Activated naive CD4-positive, alpha-beta T cell treated with anti-CD3 and anti-CD28 coated beads, Interleukin-2, amount 50 U/mL, for 72 hours (primary cell): ENCODE measurements around the gene MARVELD2. TPM values are rescaled to one million over a fixed set of nuclear protein-coding genes. Genes with fewer than 3 reads are reported as not detected.
"Not testable (repeated sequence)": the region's sequence is repeated elsewhere in the genome, so short reads cannot be mapped to it uniquely, and the experiment has no call there.

Experiments used
- ATAC-seq, 2 donors: fragments of 150-1000 bp; cut with Tn5 transposase; 2 replicates each; pipeline ENCODE4 v1.10.0; 2021; ENCODE audit warnings: mild to moderate bottlenecking in 2 of 2, moderate library complexity in 2 of 2
- DNase-seq, 2 donors: peaks; one replicate each; pipeline ENCODE4 v3.0.0; 2021 to 2022; ENCODE audit warnings: low spot score in 2 of 2
- H3K27ac Mint-ChIP-seq, 2 donors: one replicate each; pipeline ENCODE4 v1.8.0; 2022; ENCODE audit warnings: mild to moderate bottlenecking in 2 of 2, mixed read lengths in 2 of 2
- H3K36me3 Mint-ChIP-seq, 2 donors: one replicate each; pipeline ENCODE4 v1.8.0; 2022; ENCODE audit warnings: mixed read lengths in 2 of 2
- H3K9me3 Mint-ChIP-seq, 2 donors: one replicate each; pipeline ENCODE4 v1.8.0; 2022; ENCODE audit warnings: mixed read lengths in 2 of 2
- total RNA-seq, 2 donors: library from RNA; stranded (reverse); gene quantifications; one replicate each; pipeline ENCODE4 v1.2.3, GENCODE V29; 2022

Gene MARVELD2
- total RNA-seq, 2 donors from 2014 or later, result 0.23 to 0.39 TPM

DNA sequence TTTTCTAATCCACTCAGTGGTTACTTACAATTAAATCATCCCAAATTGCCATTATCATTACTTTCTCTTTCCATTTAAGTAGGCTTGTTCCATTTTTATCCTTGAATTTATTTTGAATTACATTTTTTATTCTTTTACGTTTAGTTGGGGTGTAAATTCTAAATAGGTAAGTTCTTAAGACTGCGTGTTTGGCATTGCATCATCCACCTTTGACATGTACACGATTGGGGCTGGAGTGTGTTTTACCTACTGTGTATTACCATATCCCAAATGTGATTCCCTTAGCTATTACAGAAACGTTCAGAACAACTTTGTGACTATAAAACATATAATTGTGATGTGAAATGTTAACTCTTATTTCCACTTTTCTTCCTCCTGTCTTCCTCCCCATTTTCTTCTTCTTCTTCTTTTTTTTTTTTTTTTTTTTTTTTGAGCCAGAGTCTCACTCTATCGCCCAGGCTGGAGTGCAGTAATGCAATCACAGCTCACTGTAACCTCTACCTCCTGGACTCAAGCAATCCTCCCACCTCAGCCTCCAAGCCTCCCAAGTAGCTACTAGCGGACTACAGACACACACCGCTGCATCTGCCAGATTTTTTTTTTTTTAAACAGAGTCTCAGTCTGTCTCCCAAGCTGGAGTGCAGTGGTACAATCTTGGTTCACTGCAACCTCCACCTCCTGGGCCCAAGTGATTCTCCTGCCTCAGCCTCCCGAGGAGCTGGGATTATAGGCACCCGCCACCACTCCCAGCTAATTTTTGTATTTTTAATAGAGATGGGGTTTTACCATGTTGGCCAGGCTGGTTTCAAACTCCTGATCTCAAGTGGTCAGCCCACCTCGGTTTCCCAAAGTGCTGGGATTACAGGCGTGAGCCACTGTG lies 16.7 kb downstream of the MARVELD2 start:
- Mint-ChIP-seq H3K27ac (peak overlapping the region in 1 of 2 donors; percentile 87), H3K36me3 (no peaks in the 10 kb centered on the region), H3K9me3 (no peaks in the 10 kb centered on the region)
- ATAC-seq (no peak), DNase-seq (no peak)

DNA sequence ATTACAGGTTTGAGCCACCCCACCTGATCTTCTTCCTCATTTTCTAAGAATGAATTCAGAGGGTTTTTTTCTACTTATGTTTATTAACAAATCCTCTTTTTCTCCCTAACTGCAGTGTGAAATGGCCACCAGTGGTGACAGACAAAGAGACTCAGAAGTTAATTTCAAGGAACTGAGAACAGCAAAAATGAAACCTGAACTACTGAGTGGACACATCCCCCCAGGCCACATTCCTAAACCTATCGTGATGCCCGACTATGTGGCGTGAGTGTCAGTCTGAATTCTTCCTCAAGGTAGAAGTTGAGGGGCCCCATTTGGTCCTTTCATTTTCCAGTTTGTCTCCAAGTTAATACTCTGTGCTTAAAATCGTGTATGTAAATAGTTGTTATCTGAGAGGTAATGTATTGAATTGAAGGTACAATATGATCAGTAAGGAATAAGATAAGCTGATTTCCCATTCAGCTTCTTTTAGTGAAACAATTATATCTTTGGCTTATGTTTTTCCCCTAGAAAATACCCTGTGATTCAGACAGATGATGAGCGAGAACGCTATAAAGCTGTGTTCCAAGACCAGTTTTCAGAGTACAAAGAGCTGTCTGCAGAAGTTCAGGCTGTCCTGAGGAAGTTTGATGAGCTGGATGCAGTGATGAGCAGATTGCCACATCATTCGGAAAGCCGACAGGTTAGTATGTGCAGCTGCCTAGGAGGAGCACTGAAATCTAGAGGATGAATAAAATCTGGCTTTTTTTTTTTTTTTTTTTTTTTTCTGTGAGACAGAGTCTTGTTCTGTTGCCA lies 17.7 kb downstream of the MARVELD2 start:
- no peaks in the 10 kb centered on the region for H3K9me3 Mint-ChIP-seq
- DNase-seq (no peak), ATAC-seq (no peak)
- no peak overlapping the region for H3K27ac Mint-ChIP-seq
- no peaks in the 10 kb centered on the region for H3K36me3 Mint-ChIP-seq

DNA sequence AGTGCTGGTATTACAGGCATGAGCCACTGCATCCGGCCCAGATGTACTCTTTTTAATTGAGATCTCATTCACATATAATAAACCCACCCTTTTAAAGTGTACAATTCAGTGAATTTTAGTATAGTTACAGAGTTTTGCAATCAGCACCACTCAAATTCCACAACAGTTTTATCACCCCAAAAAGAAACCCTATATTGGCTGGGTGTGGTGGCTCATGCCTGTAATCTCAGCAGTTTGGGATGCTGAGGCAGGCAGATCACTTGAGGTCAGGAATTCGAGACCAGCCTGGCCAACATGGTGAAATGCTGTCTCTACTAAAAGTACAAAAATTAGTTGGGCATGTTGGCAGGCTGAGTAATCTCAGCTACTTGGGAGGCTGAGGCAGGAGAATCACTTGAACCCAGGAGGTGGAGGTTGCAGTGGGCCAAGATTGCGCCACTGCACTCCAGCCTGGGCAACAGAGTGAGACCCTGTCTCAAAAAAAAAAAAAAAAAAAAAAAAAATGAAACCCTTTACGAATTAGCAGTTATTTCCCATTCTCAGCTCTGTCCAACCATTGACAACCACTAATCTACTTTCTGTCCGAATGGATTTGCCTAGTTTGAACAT lies 20.5 kb downstream of the MARVELD2 start:
- not testable (repeated sequence) for H3K27ac Mint-ChIP-seq, ATAC-seq, H3K9me3 Mint-ChIP-seq, DNase-seq, H3K36me3 Mint-ChIP-seq

DNA sequence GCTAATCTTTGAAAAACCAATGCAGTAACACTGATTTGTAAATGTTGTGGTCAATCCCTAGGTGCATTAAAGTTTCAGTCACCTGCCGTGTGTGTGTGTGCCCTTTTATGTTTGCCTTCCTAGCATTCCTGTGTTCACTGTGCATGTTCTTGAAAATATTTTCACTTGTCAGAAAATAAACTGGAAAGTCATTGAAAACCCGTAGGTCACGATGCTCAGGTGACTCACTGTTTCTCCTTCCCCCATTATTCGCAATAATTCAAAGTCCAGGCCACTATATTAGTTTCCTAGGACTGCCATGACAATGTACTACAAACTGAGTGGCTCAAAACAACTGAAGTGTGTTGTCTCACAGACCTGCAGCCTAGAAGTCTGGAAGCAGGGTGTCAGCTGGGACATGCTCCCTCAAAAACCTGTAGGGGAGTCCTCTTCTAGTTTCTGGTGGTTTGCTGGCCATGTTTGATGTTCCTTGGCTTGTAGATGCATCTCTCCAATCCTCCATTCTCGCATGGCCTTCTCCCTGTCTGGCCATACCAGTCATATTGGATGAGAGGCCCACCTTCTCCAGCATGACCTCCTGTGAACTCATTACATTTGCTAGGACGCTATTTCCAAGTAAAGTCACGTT lies 29.3 kb downstream of the MARVELD2 start:
- no peak overlapping the region for H3K27ac Mint-ChIP-seq
- no peaks in the 10 kb centered on the region for H3K9me3 Mint-ChIP-seq
- H3K36me3 Mint-ChIP-seq, result no peaks in the 10 kb centered on the region
- ATAC-seq (no peak), DNase-seq (no peak)

DNA sequence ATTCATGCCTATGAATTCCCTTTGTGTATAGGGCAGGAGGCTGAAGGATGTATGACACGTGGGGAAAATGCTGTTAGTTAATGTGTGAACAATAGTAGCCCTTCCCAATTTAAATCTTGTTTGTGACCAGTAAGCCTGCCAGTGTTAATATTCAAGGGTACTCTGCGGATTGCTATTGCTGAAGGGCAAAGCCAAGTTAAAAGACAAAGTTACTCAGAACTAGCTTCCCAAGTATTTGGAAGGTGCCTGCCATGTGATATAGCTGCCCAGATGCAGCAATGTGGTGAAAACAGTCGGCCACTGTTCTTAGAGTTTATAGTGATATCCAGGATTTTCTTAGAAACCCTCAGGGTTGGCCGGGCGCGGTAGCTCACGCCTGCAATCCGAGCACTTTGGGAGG lies 34.6 kb downstream of the MARVELD2 start:
- no peaks in the 10 kb centered on the region for H3K9me3 Mint-ChIP-seq
- ATAC-seq (no peak), DNase-seq (no peak)
- no peaks in the 10 kb centered on the region for H3K36me3 Mint-ChIP-seq
- no peak overlapping the region for H3K27ac Mint-ChIP-seq

DNA sequence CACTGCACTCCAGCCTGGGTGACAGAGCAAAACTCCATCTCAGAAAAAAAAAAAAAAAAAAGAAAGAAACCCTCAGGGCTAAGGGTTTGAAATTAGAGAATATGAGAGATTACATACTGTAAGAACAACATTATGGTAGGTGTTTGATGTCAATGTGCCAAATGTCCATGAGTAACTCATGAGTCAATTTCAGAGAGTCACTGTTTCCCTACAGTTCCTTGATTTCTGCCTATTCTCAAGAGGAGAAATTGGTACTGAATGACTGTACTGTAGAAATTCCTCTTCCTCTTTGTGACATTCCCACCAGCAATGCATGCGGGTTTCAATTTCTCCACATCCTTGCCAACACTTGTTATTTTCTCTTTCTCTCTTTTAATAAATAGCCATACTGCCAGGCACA lies 35.2 kb downstream of the MARVELD2 start:
- no peaks in the 10 kb centered on the region for H3K9me3 Mint-ChIP-seq
- H3K36me3 Mint-ChIP-seq, result no peaks in the 10 kb centered on the region
- DNase-seq (no peak), ATAC-seq (no peak)
- H3K27ac Mint-ChIP-seq, result no peak overlapping the region

DNA sequence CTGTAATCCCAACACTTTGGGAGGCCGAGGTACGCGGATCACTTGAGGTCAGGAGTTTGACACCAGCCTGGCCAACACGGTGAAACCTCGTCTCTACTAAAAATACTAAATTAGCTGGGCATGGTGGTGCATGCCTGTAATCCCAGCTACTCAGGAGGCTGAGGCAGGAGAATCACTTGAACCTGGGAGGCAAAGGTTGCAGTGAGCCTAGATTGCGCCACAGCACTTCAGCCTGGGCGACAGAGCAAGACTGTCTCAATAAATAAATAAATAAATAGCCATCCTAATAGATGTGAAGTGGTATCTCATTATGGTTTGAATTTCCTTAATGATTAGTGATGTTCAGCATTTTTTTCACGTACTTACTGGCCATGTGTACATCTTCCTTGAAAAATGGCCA lies 35.6 kb downstream of the MARVELD2 start:
- not testable (repeated sequence) for ATAC-seq, H3K27ac Mint-ChIP-seq, DNase-seq, H3K36me3 Mint-ChIP-seq, H3K9me3 Mint-ChIP-seq

DNA sequence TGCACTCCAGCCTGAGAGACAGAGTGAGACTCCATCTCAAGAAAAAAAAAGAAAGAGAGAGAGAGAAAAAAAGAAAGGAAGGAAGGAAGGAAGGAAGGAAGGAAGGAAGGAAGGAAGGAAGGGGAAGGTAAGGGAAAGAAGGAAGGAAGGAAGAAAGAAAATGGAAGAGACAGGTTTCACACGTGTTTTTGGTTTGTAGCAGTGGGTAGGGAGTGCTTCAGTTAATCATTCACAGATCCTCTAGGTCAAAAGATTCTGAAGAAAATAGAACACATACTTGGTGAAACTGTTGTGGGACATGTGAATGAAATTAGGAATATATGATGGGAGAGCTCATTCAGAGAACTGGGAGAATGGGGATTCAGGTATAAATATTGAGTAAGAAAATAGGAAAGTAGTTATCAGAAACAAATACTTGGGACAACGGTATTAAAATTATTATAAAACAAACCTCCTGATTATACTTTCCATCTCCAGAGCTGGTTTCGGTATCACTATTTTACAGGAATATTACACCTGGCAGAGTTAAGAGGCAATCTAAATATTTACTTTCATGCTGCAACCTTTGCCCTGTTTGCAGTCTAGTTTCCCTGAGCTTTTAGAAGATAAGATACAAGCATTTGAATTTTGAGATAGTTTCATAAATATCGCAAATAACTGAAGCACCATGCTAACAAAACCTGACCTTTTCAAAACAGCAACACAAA lies 37.2 kb downstream of the MARVELD2 start:
- DNase-seq, result no peak
- H3K27ac Mint-ChIP-seq, result no peak overlapping the region

DNA sequence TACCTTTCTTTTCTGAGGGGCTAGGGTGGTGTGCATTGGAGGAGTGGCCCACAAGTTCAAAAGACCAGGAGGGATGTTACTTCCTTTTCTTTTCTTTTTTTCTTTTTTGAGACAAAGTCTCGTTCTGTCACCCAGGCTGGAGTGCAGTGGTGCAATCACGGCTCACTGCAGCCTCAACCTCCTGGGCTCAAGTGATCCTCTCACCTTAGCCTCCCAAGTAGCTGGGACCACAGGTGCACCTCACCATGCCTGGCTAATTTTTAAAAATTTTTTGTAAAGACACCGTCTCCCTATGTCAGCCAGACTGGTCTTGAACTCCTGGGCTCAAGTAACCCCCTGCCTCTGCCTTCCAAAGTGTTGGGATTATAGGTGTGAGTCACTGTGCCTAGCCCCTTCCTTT lies 38.6 kb downstream of the MARVELD2 start:
- not testable (repeated sequence) for H3K9me3 Mint-ChIP-seq, DNase-seq, H3K27ac Mint-ChIP-seq, ATAC-seq, H3K36me3 Mint-ChIP-seq

More for the DNA sequence above, 37.2 kb downstream of the MARVELD2 start:
- no peaks in the 10 kb centered on the region for H3K36me3 Mint-ChIP-seq
- no peaks in the 10 kb centered on the region for H3K9me3 Mint-ChIP-seq
- no peak for ATAC-seq

DNA sequence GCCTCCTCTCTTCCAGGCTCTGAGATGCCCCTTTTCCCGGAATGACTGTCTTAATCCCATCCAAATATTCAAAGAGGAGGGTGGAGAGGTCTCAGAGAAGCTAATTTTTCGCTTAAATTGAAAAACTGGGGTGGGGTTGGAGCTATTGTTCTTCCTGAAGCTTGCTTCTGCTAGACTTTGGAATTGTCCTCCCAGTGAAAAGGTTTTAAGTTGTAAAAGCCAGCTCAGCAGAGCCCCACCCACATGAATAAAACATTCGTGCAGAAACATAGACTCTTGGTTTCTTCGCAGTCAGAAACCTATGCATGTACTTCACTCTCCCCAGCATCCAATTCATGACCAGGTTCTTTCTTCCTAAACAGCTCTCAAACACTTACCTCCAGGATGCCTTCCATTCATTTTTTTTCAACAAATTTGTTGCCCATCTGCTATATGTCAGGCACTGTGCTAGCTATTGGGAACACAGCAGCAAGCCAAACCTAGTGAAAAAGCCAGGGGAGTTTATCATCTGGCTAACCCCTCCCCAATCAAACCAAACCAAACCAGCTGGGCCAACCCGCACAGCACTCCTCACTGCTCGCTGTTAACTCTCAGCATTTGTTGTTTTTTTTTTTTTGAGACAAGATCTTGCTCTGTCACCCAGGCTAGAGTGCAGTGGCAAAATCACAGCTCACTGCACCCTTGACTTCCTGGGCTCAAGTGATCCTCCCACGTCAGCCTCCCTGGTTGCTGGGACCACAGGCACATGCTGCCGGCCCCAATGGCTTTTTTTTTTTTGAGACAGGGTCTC lies 39.7 kb downstream of the MARVELD2 start:
- Mint-ChIP-seq H3K9me3 (no peaks in the 10 kb centered on the region), H3K36me3 (no peaks in the 10 kb centered on the region), H3K27ac (no peak overlapping the region)
- DNase-seq, result no peak
- no peak for ATAC-seq

DNA sequence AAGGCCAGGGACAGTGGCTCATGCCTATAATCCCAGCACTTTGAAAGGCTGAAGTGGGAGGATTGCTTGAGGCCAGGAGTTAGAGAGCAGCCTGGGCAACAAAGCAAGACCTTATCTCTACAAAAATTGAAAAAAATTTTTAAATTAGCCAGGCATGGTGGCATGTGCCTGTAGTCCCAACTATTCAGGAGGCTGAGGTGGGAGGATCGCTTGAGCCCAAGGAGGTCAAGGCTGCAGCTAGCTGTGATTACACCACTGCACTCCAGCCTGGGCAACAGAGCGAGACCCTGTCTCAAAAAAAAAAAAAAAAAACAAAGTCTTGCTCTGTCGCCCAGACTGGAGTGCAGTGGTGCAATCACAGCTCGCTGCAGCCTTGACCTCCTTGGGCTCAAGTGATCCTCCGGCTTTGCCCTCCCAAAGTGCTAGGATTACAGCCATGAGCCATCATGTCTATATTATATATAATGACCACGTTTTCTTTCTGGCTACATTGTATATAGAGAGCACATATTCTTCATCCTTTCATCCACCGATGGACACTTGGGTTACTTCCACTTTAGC lies 40.6 kb downstream of the MARVELD2 start:
- H3K36me3 Mint-ChIP-seq, ATAC-seq, H3K9me3 Mint-ChIP-seq, DNase-seq, H3K27ac Mint-ChIP-seq: not testable (repeated sequence)

DNA sequence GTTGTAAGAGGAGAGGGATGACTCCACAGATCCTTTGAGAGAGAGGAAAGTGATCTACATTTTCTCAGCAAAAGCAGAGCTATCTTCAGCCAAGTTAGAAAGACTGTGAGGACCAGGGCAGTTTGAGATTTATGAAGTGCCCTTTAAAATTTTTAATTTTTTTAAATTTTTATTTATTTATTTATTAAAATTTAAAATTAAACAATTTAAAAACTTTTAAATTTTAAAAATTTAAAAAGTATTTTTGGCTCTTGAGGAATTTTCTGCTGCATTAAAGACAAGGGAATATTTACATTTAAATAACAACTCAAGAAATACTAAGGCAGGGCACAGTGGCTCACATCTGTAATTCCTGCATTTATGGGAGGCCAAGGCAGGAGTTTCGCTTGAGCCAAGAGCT lies 47.3 kb downstream of the MARVELD2 start:
- no peak overlapping the region for H3K27ac Mint-ChIP-seq
- H3K9me3 Mint-ChIP-seq, result no peaks in the 10 kb centered on the region
- DNase-seq (no peak), ATAC-seq (no peak)
- H3K36me3 Mint-ChIP-seq, result no peaks in the 10 kb centered on the region

DNA sequence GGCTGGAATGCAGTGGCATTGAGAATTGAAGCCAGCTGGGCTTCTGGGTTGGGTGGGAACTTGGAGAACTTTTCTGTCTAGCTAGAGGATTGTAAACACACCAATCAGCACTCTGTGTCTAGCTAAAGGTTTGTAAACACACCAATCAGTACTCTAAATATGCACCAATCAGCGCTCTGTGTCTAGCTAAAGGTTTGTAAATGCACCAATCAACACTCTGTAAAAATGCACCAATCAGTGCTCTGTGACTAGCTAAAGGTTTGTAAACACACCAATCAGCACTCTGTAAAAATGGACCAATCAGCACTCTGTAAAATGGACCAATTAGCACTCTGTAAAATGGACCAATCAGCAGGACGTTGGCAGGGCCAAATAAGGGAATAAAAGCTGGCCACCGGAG lies 51.5 kb downstream of the MARVELD2 start:
- not testable (repeated sequence) for H3K36me3 Mint-ChIP-seq, H3K27ac Mint-ChIP-seq, H3K9me3 Mint-ChIP-seq, DNase-seq, ATAC-seq

DNA sequence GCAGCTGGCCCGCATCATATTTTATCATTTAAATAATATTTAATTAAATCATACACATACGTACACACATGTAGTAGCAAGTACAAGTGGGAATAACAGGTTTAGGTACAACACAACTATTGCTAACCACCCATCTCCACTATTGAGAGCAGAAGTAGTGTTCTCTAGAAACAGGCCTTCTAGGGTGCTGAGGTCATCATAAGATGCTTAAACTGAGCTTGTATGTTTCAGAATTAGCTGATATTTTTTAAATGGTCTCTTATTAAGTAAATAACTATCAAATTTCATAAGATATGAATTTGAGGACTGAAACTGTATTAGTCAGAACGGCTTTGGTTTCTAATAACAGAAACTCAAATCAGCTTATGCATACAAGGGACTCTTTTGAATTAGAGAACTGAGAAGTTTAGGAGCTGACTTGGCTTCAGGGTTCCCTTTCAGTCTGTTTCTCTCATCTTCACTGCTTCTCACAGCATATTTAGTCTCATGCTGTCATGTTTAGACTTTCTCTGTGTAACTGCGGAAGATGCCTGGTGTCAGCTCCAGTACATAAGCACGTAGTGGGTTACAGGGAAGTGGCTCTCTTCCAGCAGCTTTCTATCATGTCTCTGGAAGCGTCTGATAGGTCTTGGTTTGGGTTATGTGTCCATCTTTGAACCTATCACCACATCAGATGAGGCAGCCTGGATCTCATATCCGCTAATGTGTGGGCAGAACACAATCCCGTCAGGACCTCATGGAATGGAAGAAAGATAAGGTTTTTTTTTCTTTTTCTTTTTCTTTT lies 52.7 kb downstream of the MARVELD2 start:
- no peaks in the 10 kb centered on the region for H3K36me3 Mint-ChIP-seq

DNA sequence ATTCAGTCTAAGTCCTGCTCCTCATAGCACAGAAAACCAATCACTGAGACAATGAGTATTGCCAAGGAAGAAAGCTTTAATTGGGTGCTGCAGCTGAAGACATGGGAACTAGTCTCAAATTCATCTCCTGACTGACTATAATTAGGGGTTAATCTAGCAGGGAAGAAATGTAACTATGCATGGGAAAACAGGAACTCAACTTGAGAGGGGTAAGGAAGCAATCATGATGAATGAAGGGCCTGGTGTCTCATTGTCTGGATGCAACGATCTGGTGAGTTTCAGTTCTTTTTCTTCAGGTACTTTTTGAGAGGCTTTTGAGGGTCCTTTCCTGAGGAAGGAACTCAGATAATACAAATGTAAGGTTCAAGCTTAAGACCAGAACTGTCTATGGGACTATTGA lies 53.7 kb downstream of the MARVELD2 start:
- DNase-seq (no peak), ATAC-seq (no peak)
- H3K9me3 Mint-ChIP-seq, result no peaks in the 10 kb centered on the region
- H3K36me3 Mint-ChIP-seq, result no peaks in the 10 kb centered on the region
- H3K27ac Mint-ChIP-seq, result no peak overlapping the region

More for the DNA sequence above, 52.7 kb downstream of the MARVELD2 start:
- Mint-ChIP-seq H3K27ac (no peak overlapping the region), H3K9me3 (no peaks in the 10 kb centered on the region)
- no peak for DNase-seq
- no peak for ATAC-seq
